ENCODE results near the gene ALK. TPM values are rescaled to one million over a fixed set of nuclear protein-coding genes. Genes with fewer than 3 reads are reported as not detected.

The ALK gene
- total RNA-seq, 1 experiment from 2014 or later = not detected

GRCh38 chr2:29706171-29706720 lies 215.1 kb downstream of the ALK start:
- Histone ChIP-seq H3K23ac (ENCODE audit: insufficient read length, low read depth, low read length) (no peak overlapping the region), H3K4me1 (ENCODE audit: insufficient read depth, low read length) (no peaks in the 10 kb centered on the region), H4K8ac (replicated peaks; ENCODE audit: insufficient read length, low read depth, low read length) (no peak overlapping the region), H3K27me3 (ENCODE audit: insufficient read depth, low read length) (no peaks in the 10 kb centered on the region), H4K5ac (ENCODE audit: insufficient read length, low read depth, low read length) (no peak overlapping the region), H4K20me1 (ENCODE audit: control insufficient read depth, insufficient read depth, insufficient read length) (no peaks in the 10 kb centered on the region), H3K79me2 (ENCODE audit: insufficient read depth, low read length) (no peaks in the 10 kb centered on the region), H3K14ac (ENCODE audit: insufficient read depth, low read length) (no peak overlapping the region), H4K91ac (ENCODE audit: insufficient read length, low read depth, low read length) (no peak overlapping the region), H3K4ac (ENCODE audit: low read depth, low read length) (no peak overlapping the region), H2BK20ac (ENCODE audit: low read depth, low read length, poor library complexity, severe bottlenecking) (no peak overlapping the region), H2BK120ac (ENCODE audit: low read depth, low read length, poor library complexity, severe bottlenecking) (no peak overlapping the region), H3K4me2 (ENCODE audit: insufficient read depth, insufficient read length, low read length) (no peak overlapping the region), H3K18ac (ENCODE audit: insufficient read length, low read depth, low read length) (no peak overlapping the region), H2AFZ (ENCODE audit: low read length) (no peak overlapping the region), H3K56ac (ENCODE audit: insufficient read length, low read depth, low read length) (no peak overlapping the region), H3K27ac (ENCODE audit: insufficient read length, low read depth, low read length) (no peak overlapping the region), H3K9ac (ENCODE audit: extremely low read depth, insufficient read length, low read length) (no peak overlapping the region), H2AK5ac (ENCODE audit: insufficient read length, low read length) (no peak overlapping the region), H3K9me3 (ENCODE audit: control insufficient read depth, low read depth, low read length) (no peaks in the 10 kb centered on the region), H3T11ph (ENCODE audit: low read length) (no peak overlapping the region), H2BK5ac (ENCODE audit: insufficient read length, low read length) (no peak overlapping the region), H3K23me2 (ENCODE audit: insufficient read length, low read depth, low read length, poor library complexity, severe bottlenecking) (no peaks in the 10 kb centered on the region), H2BK12ac (ENCODE audit: insufficient read length, low read depth, low read length) (no peak overlapping the region), H2BK15ac (ENCODE audit: low read depth, low read length) (no peak overlapping the region), H3K79me1 (ENCODE audit: insufficient read depth, low read depth, low read length, poor library complexity, severe bottlenecking) (no peaks in the 10 kb centered on the region)
- H3K27ac Mint-ChIP-seq = no peak overlapping the region
- H3K4me1 Mint-ChIP-seq = peaks cover 3 to 10% of the 10 kb centered on the region in 2 experiments; a peak in 2 of 4 replicates
- H3K36me3 Mint-ChIP-seq (ENCODE audit: insufficient read depth in 1 of 3, low read depth in 3 of 3) = no peaks in the 10 kb centered on the region
- TF ChIP-seq CTCF (conservative IDR thresholded peaks at IDR 0.05) = no peak
- no peak for DNase-seq
- H3K4me3 Mint-ChIP-seq = no peak overlapping the region
- no peaks in the 10 kb centered on the region for H3K9me3 Mint-ChIP-seq
- H3K27me3 Mint-ChIP-seq (ENCODE audit: low read depth) = no peaks in the 10 kb centered on the region; the same call in 1 of the 2 replicates
- no CpG with 5 or more reads among the region's 4 CpGs for WGBS (ENCODE audit: extremely low coverage, insufficient read length, low lambda C conversion rate)
